ENCODE results near the gene ATP1A4.

The ATP1A4 gene

DNA sequence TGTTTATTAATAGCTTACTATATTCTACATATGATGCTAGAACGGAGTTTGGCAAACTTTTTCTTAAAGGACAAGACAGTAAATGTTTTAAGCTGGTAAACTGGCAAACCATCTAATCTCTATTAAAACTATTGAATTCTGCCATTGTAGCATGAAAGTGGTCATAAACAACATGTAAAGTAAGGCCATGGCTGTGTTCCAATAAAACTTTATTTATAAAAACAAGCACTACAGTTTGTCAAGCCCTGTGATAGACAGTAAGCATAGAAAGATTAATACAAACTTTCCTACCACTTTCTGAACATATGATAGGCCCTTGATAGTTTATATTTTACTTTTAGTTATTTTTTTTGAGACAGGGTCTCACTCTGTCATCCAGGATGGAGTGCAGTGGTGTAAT, 76.2 kb downstream of the ATP1A4 start:
- no peak for DNase-seq (ENCODE audit: low read depth)

DNA sequence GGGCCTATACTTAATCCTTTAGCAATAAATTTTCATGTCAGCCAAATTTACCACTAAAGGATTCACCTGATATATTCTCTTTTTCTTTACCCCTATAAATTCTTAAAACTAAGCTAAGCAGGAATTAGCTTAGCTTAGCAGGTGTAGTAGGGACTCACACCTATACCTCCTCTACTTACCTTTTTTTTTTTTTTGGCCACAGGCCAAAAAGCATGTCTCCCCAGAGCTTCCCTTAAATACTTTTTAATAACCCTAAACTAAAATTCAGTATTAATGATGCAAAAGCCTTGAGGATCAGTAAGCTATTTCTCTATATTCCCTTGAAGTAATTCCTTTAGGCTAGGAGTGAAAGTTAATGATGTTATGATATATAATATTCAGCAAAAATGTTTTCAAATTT, 77.0 kb downstream of the ATP1A4 start:
- DNase-seq (ENCODE audit: low read depth), result no peak

DNA sequence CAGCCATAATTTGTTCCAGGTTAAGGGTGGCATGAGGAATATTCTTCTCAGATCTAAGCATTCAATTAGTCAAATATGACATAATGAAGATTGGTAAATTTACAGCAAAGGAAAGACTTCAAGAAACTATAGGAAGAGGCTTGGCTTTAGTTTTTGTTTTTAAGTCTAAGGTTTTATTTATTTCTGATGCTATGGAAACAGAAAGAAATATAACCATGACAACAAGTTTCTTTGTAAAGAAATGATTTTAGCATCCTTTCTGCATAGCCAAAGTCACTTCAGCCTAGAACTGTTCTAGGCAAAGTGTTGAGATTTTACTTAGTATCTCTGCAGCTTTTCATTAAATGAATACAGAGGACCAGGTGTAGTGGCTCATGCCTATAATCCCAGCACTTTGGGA, 81.5 kb downstream of the ATP1A4 start:
- no peak for DNase-seq (ENCODE audit: low read depth)

Data from fibroblast of the conjunctiva (primary cell).